HG03066 (cell line): ENCODE measurements around the gene HYPK.

ENCODE experiments used
- ATAC-seq: cut with Tn5 transposase; IDR thresholded peaks from one replicate; pipeline ENCODE4 v1.9.1; 2021; ENCODE audit warnings: low read depth; ENCODE audit not compliant: unreplicated experiment

HYPK gene, protein sequence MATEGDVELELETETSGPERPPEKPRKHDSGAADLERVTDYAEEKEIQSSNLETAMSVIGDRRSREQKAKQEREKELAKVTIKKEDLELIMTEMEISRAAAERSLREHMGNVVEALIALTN

DNA sequence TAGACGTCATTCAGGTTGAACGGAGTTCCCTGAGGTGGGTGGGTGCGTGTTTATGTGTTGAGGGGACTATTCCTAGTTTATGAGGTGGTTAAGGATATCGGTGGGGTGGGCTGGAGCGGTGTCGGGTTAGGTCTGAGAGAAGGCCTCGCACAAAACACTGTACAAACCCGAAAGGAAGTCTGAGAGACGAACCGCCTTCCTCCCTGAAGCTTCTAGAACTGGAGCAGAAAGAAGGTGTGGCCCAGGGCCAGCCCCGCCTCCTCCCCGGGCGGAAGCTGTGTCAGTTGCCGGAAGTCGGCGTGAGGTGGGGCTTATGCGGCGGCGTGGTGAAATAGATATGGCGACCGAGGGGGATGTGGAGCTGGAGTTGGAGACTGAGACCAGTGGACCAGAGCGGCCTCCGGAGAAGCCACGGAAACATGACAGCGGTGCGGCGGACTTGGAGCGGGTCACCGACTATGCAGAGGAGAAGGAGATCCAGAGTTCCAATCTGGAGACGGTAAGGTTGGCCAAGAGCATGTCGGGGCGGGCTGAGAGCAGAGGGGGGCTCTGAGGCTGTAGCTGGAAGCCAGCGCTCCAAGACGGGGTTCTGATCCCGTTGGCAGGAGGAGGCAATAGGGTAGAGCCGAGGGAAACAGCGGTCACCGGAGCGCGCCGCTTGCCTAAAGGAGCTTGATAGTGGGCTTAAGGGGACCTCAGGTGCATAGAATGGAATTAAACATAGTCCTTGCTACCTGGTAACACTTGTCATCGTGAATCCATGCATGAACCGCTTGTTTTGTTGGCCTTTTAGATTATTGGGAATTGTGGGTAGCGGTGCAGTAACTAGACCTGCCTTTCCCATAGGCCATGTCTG lies at the start of gene HYPK:
Gene HYPK (plus strand): TSS at position 314 of the 856 bp plus-strand sequence. CDS start 24 bp downstream, at position 338.
- peak; percentile 79 for ATAC-seq

DNA sequence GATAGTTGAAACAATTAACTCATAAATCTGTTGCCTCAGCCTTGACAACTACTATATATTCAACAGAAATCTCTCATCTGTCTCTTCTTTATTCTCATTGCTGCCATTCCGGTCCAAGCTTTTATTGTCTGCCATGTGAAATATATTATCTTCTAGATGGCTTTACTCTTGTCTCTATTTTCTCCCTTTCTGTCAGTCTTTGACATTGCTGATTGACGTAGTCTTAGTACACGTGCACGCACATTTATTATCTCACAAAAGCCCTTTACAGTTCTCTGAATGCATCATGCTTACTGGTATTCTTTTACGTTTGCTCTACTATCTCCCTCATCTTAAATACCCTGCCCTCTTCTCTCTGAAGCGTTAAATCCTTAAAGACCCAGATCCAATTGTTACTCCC lies 48.5 kb upstream of the HYPK start:
- ATAC-seq = no peak

DNA sequence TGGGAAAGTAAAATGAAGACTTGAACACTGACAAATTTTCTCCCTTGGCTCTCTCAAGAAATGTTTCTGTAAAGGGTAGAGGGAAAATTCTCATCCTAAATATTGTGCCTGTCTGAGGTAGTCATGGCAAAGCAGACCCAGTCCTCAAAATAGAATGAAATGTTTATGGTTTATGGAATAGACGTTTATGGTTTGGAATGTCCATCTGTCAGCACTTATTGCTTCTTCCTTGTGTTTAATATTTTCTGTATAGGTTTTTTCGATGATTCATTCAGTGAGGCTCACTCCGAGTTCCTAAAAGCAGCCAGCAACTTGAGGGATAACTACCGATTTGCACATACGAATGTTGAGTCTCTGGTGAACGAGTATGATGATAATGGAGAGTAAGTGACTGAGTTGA lies 37.6 kb upstream of the HYPK start:
- no peak for ATAC-seq

DNA sequence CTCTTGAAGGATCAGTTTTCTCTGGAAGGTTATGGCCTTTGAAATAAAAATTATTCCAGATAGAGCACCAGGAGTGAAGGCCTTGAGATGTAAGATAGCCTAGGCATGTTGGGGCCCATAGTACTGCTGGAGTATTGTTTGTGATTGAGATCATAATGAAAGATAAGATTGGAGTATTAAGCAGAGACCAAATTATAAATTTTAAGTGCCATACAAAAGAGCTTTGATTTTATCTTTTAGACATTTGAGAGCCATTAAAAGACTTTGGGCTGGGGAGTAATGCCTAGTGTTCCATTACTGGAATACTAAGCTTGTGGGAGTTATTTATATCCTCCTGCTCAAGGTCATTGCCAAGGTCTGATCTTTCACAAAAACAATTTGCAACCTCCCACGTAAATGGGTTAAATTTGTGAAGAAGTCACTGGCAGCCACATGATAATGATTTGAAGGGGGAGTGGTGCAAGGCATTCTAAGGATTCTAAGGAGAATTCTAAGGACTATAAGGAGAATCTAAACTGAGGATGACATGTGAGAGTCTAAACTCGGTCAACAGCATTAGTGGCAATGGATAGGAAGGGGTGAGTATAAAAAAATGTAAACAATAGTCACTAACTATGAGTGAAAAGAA lies 36.5 kb upstream of the HYPK start:
- ATAC-seq = no peak

DNA sequence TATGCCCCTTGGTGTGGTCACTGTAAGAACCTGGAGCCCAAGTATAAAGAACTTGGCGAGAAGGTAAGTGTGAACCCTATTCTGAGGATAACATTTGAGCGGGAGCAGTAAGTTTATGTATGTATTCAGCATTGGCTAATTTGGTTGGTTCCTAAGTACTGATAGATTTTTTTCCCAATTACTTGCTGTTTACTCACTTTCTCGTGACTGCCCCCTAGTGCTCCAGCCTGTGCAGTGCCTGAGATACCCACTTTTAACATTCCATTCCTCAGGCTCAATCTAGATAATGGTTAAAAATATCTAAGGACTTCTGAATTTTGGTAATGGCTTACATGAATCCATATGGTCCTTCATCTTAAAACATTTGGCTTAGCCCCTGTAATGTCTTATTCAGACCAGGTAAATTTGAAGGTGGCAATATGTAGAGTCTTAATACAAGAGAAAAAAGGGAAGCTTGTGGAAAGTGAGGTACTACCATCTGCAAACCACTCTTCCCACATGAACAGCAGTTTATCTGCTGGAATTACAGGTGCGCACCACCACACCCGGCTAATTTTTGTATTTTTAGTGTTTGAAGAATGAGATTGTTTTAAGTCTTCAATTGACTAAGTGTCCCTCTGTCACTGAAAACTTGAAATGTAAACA lies 30.7 kb upstream of the HYPK start:
- no peak for ATAC-seq

DNA sequence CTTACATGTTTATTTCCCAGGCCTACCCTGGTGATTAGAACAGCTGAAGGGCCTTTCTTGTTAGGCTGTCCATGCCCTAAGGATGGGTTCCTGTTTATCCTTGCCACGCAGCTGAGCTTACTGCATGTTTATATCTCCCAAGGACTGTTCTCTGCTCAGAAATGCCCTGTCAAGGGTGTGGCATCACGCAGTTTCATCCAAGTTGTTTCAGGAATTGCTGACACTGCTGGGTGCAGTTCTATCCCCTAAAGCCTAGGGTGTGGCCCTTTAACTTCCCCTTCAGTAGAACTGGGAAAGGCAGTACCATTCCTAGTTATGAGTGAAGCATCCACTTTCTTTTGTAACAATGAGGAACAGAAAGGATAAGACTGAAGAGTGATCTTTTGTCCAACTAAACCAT lies 28.6 kb upstream of the HYPK start:
- no peak for ATAC-seq

DNA sequence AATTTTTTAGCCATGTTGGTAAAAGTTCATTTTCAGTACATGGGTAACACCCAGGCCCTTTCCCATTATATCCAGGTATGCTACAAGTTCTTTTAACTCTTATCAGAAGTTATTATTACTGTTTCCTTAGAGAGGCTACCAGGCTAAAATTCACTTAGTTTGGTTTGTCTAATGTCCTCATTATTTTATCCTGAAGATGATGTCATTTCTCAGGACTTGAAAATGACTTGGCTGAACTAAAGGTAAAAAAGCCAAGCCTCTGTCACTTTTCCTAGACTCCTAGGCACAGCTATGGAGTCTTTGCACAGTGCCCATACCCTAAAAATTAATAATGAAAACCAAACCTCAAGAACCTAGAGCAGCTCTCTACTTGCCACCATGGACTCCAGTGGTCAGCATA lies 27.8 kb upstream of the HYPK start:
- ATAC-seq = no peak

DNA sequence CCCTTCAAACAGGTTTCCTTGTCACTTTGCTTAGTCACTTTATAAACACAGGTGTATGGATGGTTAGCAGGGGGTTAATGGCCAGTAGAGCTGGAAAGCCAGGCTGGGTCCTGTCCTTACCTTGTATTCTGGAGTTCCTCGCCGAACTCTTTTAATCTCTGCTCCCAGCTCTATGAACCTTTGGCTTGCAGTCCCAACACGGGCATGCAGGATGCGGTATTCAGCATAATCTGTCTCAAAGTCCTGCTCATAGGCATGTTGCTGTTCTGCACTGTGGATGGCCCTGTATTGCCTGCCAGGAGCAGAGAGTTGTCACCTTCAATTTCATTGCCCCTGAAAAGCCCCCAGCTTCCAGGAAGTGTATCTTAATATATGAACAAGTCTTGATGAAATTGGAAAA lies 26.3 kb upstream of the HYPK start:
- no peak for ATAC-seq

DNA sequence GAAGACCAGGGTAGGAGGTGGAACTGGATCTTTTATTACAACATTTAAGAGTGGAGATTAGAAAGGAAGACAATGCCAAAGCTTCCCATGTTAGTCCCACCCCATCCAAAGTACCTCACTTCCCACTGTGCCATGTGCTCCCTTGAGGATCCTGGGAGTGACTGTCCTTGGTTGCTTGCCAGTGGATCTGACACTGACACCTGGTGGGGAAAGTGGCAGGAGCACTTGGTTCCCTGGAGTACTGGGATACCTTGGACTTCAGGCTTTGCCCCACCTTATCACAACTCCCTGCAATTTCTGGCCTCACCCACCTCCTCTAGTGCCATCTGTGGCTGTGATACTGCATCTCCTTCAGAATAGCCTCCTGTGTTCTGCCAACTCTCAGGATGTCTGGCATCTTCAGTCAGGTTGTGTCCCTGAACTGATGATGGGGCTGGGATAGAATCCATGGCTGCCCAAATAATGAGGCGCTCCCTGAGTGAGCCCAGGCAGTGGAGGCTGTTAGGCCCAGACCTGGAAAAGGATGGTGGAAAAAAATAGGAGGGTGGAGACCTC lies 24.9 kb upstream of the HYPK start:
- no peak for ATAC-seq

DNA sequence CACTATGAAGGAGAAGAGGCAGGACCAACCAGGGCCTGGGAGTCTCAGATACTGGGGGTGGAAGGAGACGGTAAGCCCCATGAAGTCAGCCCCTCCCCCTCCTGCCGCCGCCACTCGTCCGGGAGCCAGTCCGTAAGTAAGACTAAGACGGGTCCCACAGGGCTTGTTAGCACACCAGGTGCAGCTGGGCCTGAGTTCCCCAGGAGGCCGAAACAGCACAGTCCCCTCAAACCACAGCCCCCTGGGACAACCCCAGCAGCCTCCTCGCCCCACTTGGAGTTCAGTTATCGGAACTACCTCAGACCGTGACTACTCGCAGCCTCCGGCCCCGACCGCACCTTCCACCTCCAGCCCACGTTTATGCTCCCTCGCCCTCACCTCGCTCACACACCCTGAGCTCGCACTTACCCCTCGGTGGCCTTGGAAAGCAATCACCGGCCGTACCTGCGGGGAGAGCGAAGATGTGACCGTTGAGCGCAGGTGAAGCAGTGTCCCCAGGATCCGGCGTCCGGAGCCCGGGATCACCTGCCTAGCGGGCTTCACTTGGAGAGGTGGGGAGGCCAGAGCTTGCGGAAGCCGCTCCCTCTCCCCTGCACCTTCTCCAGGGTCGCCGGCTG lies 24.2 kb upstream of the HYPK start:
- ATAC-seq = peak; percentile 61

DNA sequence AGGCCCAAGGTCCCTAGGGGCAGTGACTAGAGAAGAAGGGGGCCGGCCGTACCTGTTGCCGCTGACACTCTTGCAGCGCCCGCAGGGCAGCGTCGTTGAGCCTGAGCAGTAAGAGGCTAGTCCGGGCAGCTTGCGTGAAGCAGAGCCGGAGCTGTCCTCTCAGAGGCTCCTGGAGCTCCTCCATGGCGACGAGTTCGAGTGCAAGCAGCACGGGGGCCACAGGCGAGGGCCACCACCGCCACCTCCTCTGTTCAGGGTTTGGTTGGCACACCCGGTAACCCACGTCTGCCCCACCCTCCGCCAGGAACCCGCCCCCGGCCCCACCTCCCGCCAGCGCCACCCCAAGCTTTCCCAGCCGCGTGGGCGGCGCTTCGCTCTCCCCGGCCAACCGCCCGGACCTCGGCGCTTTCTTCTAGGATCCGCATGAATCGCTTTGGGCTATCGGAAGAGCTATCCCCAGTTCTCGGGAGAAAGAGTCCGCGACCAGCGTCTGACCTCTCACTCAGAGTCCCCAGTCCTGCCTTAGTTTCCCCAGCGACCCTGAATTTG lies 23.6 kb upstream of the HYPK start, which contains the start of gene ELL3:
Gene ELL3 (minus strand): TSS at position 249 of the 549 bp plus-strand sequence. CDS start 65 bp downstream, at position 184.
- ATAC-seq = peak; percentile 40

DNA sequence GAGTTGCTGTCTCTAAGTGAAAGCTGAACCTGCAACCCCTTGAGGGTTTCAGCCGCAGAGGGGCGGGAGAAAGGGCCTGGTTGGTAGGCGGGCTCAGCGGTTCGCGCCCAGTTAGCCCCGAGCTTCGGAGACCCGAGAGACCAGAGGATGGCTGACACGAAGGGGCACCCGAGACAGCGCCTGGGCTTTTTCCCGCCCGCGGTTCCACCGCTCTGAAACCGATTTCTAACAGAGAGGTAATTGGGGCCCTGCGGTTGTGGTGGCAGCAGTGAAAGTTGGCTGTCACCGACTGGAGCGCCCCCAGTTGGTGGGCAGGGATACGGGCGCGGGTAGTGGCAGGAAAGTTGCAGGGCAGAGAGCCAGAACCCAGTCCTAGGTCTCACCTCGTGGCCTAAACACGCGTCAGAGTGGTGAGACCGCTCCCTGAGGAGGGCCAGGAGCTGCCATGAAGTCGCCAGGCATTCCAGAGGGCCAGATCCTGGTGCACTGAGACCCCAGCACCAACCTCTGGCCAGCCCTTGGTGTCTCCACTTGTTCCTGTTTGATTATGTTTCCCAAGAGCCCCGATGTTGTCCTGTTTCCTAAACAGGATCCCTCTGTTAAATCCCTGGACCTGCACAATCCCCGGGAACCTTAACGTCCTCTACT lies 23.0 kb upstream of the HYPK start:
- ATAC-seq = peak; percentile 47

DNA sequence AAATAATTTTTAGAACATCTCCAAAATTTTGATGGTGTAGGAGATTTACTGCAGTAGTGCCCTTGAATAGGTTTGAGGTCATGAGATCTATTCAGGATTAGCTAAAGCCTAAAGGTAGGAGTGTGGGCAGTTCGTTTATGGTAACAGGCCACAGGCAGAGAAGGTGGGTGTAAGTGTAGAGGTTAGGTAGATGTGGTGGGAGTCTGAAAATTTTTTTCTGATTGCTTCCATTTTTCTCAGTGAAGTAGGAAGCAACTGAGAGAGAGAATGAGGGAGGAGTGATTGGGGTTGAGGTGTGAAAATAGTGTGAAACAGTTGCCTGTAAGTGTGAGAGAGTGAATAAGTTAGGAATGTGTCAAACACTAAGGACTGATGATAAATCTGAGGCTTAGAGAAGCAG lies 21.4 kb upstream of the HYPK start:
- no peak for ATAC-seq

DNA sequence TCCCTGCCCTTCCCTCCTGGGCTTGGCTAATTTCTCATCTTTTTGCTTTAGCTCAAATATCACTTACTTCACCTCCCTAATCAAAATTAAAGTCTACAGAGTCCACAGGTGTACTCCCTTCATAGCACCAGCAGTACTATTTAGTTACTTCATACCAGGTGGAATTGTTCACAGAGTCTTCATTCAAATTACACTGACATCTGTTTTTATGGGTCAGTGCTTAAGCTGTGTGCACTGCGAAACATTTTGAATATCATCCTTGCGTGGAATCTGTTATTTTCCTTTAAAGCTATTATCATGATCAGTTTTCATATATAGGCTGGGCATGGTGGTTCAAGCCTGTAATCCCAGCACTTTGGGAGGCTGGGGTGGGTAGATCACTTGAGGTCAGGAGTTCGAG lies 11.0 kb upstream of the HYPK start:
- no peak for ATAC-seq

DNA sequence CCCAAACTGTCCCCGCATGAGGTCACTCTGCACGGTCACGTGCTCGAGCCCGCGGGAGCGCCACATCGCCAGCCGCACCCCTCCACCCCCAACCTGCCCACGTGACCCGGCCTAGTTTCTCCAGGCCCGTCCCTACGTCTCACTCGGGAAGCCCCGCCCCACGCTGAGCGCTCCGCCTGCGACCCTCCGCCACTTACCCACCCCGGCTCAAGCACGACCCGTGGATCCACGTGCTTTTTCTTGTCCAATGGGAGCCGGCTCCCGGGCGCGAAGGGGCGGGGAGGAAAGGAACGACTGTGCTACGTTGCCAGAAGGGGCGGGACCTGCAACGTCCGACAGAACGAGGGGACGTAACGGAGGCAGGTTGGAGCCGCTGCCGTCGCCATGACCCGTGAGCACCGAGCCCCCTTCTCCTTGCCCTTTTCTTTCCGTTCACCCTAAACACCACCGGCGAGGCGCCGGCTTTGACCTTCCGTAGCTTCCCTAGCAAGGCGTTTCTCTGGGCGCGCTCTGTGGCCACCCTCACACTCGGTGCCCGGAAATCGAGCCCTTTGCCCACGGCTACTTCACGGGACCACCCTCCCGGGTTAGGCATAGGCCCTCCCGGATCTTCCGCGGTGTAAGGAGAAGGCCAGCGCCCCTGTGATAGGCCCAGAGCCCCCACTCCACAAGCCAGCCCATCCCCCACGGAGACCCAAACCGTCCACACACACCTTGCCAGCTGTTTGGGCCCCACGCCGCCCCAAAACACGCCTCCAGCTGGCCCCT lies 8.2 kb upstream of the HYPK start, which contains the start of gene SERF2:
Gene SERF2 (plus strand): TSS at position 328 of the 768 bp plus-strand sequence. CDS start 57 bp downstream, at position 385.
- peak; percentile 69 for ATAC-seq

DNA sequence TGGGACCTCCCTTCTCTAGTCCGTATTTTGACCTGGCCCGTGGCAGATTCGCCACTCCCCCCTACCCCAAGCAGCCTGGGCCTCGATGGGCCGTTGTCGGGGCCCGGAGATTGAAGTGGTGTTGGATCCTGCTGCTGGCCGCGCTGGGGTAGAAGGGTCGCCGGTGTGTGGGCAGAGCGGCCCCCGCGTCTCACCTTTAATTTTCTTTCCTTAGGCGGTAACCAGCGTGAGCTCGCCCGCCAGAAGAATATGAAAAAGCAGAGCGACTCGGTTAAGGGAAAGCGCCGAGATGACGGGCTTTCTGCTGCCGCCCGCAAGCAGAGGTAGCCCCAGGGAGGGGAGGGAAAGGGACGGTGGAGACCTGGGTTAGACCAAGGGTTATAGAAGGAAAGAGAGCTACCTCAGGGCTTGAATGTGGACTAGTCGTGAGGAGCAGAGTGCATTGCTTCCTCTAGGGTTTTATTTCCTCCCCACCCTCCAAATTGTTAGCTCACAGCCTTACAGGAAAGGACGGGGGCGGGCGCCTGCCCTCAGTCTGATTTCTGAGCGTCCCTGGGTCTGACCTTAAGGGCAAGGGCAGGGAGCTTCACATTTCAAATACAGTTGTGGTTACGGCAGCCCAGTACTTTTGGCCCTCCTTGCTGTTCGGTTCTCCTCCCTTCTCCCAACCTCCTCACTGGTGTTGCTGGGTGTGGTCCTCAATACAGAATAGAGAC lies 7.5 kb upstream of the HYPK start:
- ATAC-seq = no peak

DNA sequence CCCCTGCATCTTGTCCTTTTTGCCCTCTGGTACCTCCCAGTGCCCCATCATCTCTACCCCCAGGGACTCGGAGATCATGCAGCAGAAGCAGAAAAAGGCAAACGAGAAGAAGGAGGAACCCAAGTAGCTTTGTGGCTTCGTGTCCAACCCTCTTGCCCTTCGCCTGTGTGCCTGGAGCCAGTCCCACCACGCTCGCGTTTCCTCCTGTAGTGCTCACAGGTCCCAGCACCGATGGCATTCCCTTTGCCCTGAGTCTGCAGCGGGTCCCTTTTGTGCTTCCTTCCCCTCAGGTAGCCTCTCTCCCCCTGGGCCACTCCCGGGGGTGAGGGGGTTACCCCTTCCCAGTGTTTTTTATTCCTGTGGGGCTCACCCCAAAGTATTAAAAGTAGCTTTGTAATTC lies 6.8 kb upstream of the HYPK start:
- ATAC-seq = no peak
